Mucosa of descending colon (tissue), 3 donors: ENCODE measurements around the gene UNC13C. TPM values are rescaled to one million over a fixed set of nuclear protein-coding genes. Genes with fewer than 3 reads are reported as not detected.

ENCODE experiments used
- ATAC-seq: fragments of 200-7000 bp; cut with Tn5 transposase; one replicate; pipeline ENCODE4 v1.9.1; 2020; ENCODE audit warnings: mild to moderate bottlenecking, moderate library complexity
- DNase-seq, 3 donors: peaks; one replicate each; pipeline ENCODE4 v3.0.0-alpha.2; 2020
- H3K36me3 ChIP-seq: fragments of 200-600 bp; one replicate; pipeline ENCODE4 v1.8.0; 2021; ENCODE audit warnings: low read depth, mild to moderate bottlenecking
- H3K4me1 ChIP-seq: fragments of 200-600 bp; one replicate; pipeline ENCODE4 v1.8.0; 2021; ENCODE audit warnings: low read depth, mild to moderate bottlenecking
- H3K4me3 ChIP-seq: fragments of 200-600 bp; one replicate; pipeline ENCODE4 v1.8.0; 2021; ENCODE audit warnings: mild to moderate bottlenecking
- H3K9me3 ChIP-seq: fragments of 200-600 bp; one replicate; pipeline ENCODE4 v1.8.0; 2021; ENCODE audit warnings: mild to moderate bottlenecking
- intact Hi-C, 2 donors: fragments of 100-400 bp; cut with DNase I in 1 of 2; cut with micrococcal nuclease in 1 of 2; formaldehyde crosslinking; loops; one replicate each; pipeline versions ENCODE4 v1.11.0 to v1.11.1; 2022; cut with DNase I, micrococcal nuclease
- total RNA-seq, 3 donors: library from RNA; stranded (reverse); fragmentation: NEBNext Ultra II Directional in 2 of 3; extraction: Animal tissue kit (Norgen Biotek cat#: 25700) in 2 of 3; gene quantifications; one replicate each; pipeline versions ENCODE4 v1.2.1 to v1.2.4, GENCODE V29; 2021 to 2023
- TF ChIP-seq, protein P1 (sequence below): fragments of 200-600 bp; IDR thresholded peaks from one replicate; pipeline ENCODE4 v1.8.0; 2022; ENCODE audit warnings: antibody characterized with exemption, mild to moderate bottlenecking
- donor health status: DM: no; HTN: no; CAD: no; lungs with moderate emphysema.
- donor health status: DM: no; HTN: no; CAD: no.
- donor health status: DM: no; HTN: yes; CAD: no.

UNC13C gene
- total RNA-seq, 3 donors from 2014 or later: 0.06 to 1.9 (median 0.12) TPM

DNA sequence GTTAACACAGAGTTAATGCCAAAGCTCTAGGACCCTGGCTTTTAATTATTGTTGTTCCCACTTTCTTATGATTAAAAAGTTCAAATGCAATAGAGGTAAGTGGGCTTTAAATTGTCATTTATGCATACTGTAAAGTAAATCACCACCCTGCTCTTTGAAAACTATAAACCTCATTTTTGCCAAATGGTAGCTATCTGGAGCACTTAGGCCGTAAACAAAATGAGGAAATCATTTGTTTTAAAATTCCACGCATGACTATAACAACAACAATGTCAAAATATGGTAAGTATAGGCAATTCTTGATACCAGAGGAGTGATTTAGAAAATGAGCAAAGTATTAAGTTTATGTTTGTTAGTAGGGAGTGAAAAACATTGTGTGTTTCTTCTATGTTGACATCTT lies 1.8 kb downstream of the UNC13C start:
- no peak for ATAC-seq
- Histone ChIP-seq H3K4me1 (no peaks in the 10 kb centered on the region), H3K4me3 (no peak overlapping the region), H3K36me3 (no peaks in the 10 kb centered on the region), H3K9me3 (no peaks in the 10 kb centered on the region)
- intact Hi-C loops: no loop called here
- DNase-seq: no peak
- TF ChIP-seq, protein P1, sequence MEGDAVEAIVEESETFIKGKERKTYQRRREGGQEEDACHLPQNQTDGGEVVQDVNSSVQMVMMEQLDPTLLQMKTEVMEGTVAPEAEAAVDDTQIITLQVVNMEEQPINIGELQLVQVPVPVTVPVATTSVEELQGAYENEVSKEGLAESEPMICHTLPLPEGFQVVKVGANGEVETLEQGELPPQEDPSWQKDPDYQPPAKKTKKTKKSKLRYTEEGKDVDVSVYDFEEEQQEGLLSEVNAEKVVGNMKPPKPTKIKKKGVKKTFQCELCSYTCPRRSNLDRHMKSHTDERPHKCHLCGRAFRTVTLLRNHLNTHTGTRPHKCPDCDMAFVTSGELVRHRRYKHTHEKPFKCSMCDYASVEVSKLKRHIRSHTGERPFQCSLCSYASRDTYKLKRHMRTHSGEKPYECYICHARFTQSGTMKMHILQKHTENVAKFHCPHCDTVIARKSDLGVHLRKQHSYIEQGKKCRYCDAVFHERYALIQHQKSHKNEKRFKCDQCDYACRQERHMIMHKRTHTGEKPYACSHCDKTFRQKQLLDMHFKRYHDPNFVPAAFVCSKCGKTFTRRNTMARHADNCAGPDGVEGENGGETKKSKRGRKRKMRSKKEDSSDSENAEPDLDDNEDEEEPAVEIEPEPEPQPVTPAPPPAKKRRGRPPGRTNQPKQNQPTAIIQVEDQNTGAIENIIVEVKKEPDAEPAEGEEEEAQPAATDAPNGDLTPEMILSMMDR: no peak

DNA sequence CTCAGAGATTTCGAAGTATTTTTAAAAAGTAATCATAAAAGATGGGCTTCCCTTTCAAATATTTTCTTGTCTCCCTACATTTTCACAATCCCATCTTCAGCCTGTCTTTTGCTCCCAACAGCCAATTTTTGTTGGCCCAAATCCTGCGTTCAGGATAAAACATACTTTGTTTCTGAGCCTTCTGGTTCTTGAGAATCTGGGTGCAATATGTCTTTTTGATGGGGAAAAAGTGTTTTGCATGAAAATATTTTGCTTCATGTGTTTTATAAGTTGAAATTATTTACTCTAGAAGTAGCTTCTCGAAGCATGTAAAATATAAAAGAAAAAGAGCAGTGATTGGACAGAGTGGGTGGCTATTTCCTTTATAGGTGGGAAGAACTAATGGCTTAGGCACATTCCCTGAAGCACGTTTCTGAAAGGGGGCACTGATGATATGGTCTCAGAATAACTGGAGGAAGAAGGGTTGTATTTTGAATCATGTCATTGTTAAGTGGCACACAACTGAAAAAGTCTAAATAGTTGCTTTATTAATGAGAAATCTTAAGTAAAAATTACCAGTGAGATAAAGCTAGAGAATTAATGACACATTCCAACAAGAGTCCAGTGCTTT lies 3.9 kb downstream of the UNC13C start:
- Histone ChIP-seq H3K36me3 (no peaks in the 10 kb centered on the region), H3K4me1 (no peaks in the 10 kb centered on the region), H3K9me3 (no peaks in the 10 kb centered on the region), H3K4me3 (no peak overlapping the region)
- DNase-seq: no peak
- TF ChIP-seq, protein P1: no peak
- intact Hi-C loops: no loop called here
- no peak for ATAC-seq

DNA sequence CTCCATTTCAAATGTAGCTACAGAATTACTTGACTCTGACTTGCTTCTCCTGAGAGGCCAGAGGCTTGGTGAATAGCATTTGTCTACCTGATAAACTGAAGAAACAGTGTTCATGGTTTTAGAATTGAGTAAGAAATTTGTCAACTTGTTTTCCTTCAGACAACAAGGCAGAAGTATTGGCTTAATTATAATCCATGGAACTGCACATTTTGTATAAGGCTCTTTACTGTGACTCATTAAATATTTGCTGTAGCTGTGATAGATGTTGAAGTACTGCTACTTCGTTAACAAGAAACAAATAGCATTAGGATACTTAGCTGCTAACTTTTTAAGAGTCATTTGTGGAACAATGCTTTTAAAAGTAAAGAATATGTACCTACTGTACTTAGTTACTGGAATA lies 4.6 kb downstream of the UNC13C start:
- intact Hi-C loops: no loop called here
- ATAC-seq: no peak
- TF ChIP-seq, protein P1: no peak

DNA sequence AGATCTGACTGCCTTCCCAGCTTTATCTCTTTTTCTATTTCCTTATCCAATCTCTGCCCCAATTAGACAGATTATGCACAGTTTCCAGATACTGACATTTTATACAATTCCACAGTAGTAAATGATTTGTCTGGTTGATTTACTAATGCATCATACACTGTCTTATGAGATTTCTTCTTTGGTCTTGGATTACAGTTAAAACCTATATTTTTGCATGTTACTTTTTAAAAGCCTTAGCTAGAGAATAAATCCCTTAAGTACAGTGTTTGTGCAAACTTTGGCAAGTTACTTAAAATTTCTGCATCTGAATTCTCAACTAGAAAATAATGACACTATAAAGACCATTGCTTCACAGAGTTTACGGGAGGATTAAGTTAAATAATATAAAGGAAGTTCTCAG lies 6.0 kb downstream of the UNC13C start:
- Histone ChIP-seq H3K9me3 (no peaks in the 10 kb centered on the region), H3K36me3 (no peaks in the 10 kb centered on the region), H3K4me1 (no peaks in the 10 kb centered on the region), H3K4me3 (no peak overlapping the region)
- intact Hi-C loops: no loop called here
- ATAC-seq (no peak), DNase-seq (no peak)
- TF ChIP-seq, protein P1: no peak

More for the DNA sequence above, 4.6 kb downstream of the UNC13C start:
- no peak overlapping the region for H3K4me3 ChIP-seq
- no peaks in the 10 kb centered on the region for H3K36me3 ChIP-seq
- H3K9me3 ChIP-seq: no peaks in the 10 kb centered on the region
- H3K4me1 ChIP-seq: no peaks in the 10 kb centered on the region
- DNase-seq: no peak

DNA sequence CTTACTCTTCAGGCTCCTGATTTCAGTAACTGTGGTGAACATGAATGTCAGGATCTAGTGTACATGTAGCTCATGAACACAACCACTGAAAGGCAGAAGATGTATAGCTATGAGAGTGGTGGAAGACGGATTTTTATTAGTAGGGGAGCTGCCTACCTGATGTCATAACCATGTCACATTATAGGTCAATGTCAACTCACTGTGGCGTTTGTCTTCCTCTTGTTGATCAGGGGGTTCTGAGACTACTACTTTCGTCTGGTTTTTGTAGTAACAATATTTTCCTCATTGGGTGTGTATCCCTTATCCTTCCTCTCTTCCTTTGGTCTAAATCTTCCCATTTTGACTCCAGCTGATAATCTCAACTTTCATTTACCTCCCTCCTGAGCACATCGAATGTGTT lies 7.3 kb downstream of the UNC13C start:
- H3K9me3 ChIP-seq: no peaks in the 10 kb centered on the region
- no peak overlapping the region for H3K4me3 ChIP-seq
- no peaks in the 10 kb centered on the region for H3K36me3 ChIP-seq
- TF ChIP-seq, protein P1: no peak
- intact Hi-C loops: no loop called here
- ATAC-seq (no peak), DNase-seq (no peak)
- no peaks in the 10 kb centered on the region for H3K4me1 ChIP-seq

DNA sequence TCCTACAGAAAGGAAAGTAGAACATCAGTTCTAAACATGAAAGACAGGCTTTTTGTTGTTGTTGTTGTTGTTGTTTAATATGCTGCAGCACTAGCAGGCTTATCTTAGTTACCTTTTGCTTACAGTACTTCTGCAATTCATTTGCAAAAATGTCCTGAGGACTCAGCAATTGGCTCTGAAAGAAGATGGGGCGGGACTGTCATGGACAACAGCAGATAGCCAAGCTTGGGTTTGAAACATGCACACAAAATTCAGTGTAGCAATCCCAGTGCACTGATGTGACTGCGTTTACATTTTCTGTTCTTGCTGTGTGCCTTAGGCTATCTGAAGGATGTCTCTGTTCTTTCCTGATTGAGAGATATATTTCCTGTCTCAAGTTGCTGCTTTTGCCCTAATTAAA lies 9.2 kb downstream of the UNC13C start:
- Histone ChIP-seq H3K36me3 (no peaks in the 10 kb centered on the region), H3K4me1 (no peaks in the 10 kb centered on the region), H3K4me3 (no peak overlapping the region), H3K9me3 (no peaks in the 10 kb centered on the region)
- intact Hi-C loops: no loop called here
- TF ChIP-seq, protein P1: no peak
- DNase-seq (no peak), ATAC-seq (no peak)
